Right cardiac atrium (tissue), 5 donors: ENCODE results near the gene TBCD. TPM values are rescaled to one million over a fixed set of nuclear protein-coding genes. Genes with fewer than 3 reads are reported as not detected.

ENCODE experiments used
- ATAC-seq, 2 donors: fragments of 200-7000 bp; cut with Tn5 transposase; one replicate each; pipeline versions ENCODE4 v1.8.0 to v1.9.1; 2020; ENCODE audit warnings: moderate library complexity in 2 of 2, mild to moderate bottlenecking in 1 of 2
- DNase-seq, 3 donors: peaks; one replicate each; pipeline ENCODE4 v3.0.0-alpha.2; 2020
- H3K27ac ChIP-seq: one replicate; pipeline ENCODE4 v1.5.1; 2013; ENCODE audit warnings: mild to moderate bottlenecking, low read length, control low read depth, moderate library complexity
- H3K27me3 ChIP-seq: one replicate; pipeline ENCODE4 v1.6.1; 2013; ENCODE audit not compliant: control insufficient read depth, insufficient read depth
- H3K4me1 ChIP-seq: one replicate; pipeline ENCODE4 v1.6.1; 2013; ENCODE audit warnings: low read length; ENCODE audit not compliant: control insufficient read depth, insufficient read depth
- H3K4me3 ChIP-seq: one replicate; pipeline ENCODE4 v1.5.1; 2013; ENCODE audit warnings: low read length, control low read depth
- H3K9me3 ChIP-seq: one replicate; pipeline ENCODE4 v1.6.1; 2013; ENCODE audit warnings: low read length; ENCODE audit not compliant: control insufficient read depth
- WGBS: extraction: QIAGEN DNeasy Blood & Tissue Kit; methylation state at CpG from one replicate; pipeline ENCODE4 v1.1.7; 2013; 5-methylcytosine and 5-hydroxymethylcytosine counted together
- intact Hi-C, 4 donors: fragments of 100-400 bp; cut with DNase I; formaldehyde crosslinking; loops; one replicate each; pipeline versions ENCODE4 v1.11.0 to v1.14.0; 2022 to 2023
- polyA plus RNA-seq: library from polyadenylated mRNA; stranded (reverse); fragments of 200-250 nt; gene quantifications from one replicate; pipeline ENCODE4 v1.2.3, GENCODE V29; 2013
- total RNA-seq, 4 donors: library from RNA; stranded (reverse); fragmentation: NEBNext Ultra II Directional; extraction: Animal tissue kit (Norgen Biotek cat#: 25700); gene quantifications; one replicate each; pipeline ENCODE4 v1.2.1, GENCODE V29; 2021
- donor health status: healthy with polysubstance abuse.
- donor health status: DM: no; HTN: yes; CAD: no.
- donor health status: DM: no; HTN: no; CAD: no.
- donor health status: DM: no; HTN: yes; CAD: no; lungs with severe emphysema.
- donor health status: DM: yes; HTN: yes; CAD: no.

The TBCD gene
- total and polyA plus RNA-seq, 5 donors, result 36.2 to 43.9 (median 41.2) TPM

DNA sequence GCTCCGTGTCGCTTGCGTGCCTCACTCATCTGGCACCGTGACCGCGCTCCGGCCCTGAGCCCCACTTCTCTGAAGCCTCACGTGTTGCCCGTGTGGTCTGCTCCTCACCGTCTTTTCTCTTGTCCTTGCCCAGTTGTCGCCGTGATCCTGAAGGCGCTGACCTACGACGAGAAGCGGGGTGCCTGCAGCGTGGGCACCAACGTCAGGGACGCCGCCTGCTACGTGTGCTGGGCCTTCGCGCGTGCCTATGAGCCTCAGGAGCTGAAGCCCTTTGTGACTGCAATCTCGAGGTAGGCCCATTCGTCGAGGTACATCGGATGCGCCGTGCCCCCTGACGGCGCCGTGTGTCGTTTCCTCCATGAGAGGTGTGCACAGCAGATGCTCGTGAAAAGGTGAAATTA lies 118.2 kb downstream of the TBCD start:
- no peaks in the 10 kb centered on the region for H3K4me1 ChIP-seq
- H3K4me3 ChIP-seq, result no peak overlapping the region
- WGBS, result 91% methylated on average over 35 of the region's 35 CpGs
- intact Hi-C loops, result no loop called here
- no peaks in the 10 kb centered on the region for H3K9me3 ChIP-seq
- no peak overlapping the region for H3K27ac ChIP-seq
- no peaks in the 10 kb centered on the region for H3K27me3 ChIP-seq
- DNase-seq (peak in 2 of 3 donors; percentile 16 to 55), ATAC-seq (no peak)

DNA sequence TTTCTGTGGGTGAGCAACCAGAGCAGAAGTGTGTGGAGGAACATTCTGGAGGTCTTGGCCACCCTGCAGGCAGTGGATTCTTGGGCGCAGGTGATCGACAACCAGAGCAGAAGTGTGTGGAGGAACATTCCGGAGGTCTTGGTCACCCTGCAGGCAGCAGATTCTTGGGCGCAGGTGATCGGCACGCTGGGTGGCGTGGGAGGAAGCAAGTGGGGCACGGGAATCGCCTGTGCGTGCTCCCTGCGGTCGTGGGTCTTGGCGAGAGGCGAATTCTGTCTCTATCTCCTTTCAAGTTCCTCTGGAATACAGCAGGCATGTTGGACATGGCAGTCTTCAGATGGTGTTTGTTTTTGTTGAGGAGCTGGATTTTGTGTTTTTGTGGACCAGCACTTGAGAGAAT lies 118.7 kb downstream of the TBCD start:
- Histone ChIP-seq H3K4me1 (no peaks in the 10 kb centered on the region), H3K4me3 (no peak overlapping the region), H3K9me3 (no peaks in the 10 kb centered on the region), H3K27ac (peak overlapping the region; percentile 0), H3K27me3 (no peaks in the 10 kb centered on the region)
- WGBS, result 93% methylated on average over 14 of the region's 14 CpGs
- DNase-seq (peak in 1 of 3 donors; percentile 20), ATAC-seq (no peak)
- intact Hi-C loops, result no loop called here

DNA sequence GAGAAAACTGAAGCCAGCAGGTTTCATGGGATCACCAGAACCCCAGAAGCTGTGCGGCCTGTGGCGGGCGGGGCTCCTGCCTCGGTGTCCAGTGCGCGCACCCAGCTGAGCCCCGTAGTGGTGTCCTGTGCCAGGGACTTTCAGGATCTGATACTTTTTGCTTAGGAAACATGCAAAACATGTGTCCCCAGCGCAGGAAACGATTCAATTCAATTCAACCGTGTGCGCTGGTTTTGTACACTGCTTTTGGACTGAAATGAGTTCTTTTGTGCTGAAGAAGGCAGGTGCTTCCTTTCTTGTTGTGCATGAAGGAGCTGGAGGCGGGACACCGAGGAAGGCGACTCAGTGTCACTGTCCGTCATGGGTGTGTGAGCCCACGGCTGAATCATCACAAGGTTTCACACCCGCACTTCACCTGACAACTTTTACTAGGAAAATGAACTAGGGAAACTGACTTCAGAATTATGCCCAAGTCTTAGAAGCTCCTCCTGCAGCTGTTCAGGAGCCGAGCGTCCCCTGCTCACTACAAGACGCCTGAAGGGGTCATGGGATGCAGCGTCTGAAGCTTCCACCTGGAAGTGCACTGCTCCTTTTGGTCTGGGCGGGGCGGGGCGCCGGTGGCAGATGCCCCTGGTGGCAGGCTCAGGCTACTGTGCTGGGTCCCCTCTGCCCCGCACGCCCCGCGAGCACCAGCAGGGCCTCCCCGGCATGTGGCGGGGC lies 119.4 kb downstream of the TBCD start:
- H3K4me1 ChIP-seq, result no peaks in the 10 kb centered on the region
- H3K4me3 ChIP-seq, result no peak overlapping the region
- peak in 2 of 3 donors; percentile 38 to 58 for DNase-seq
- H3K27me3 ChIP-seq, result no peaks in the 10 kb centered on the region
- 79% methylated on average over 31 of the region's 31 CpGs for WGBS
- intact Hi-C loops, result no loop called here
- peak overlapping the region; percentile 28 for H3K27ac ChIP-seq
- no peak for ATAC-seq
- no peaks in the 10 kb centered on the region for H3K9me3 ChIP-seq

DNA sequence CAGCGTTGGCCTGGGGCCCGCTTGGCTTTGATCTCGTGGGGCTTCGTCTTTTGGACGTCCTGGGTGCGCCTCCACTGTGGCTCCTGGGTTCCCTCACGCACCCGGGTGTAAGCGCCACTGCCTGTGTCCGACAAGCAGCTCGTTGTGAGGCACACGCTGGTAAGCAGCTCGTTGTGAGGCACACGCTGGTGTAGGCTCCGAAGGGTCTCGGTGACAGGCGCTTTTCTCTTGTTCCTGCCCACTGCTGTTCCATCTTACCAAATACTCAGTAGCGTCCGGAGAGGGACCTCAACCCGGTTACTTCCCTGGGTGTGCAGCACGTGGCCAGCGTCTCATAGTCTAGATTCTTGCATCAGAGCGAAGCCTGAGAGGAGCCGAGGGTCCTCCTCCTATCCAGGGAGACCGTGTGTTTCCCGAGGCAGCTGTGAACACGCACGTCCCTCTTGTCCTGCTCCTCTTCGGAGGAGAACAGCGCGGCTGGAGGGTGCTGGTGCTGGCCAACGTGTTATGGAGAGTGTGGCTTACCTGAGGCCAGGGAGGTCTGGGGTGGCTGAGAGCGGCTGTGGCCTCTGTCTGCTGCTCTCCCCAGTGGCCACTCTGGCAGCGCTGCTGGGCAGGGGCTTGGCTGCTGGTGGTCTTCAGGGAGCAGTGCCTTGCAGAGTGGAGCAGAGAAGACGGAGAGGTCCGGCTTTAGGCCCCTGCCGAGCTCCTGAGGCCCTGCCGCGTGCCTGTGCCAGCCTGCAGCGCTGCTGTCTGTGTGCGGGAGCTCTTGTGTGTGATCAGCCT lies 120.1 kb downstream of the TBCD start:
- intact Hi-C loops, result no loop called here
- H3K27me3 ChIP-seq, result no peaks in the 10 kb centered on the region
- no peaks in the 10 kb centered on the region for H3K9me3 ChIP-seq
- DNase-seq (peak in 2 of 3 donors; percentile 48 to 51), ATAC-seq (no peak)
- no peak overlapping the region for H3K4me3 ChIP-seq
- H3K4me1 ChIP-seq, result no peaks in the 10 kb centered on the region
- WGBS, result 77% methylated on average over 41 of the region's 41 CpGs
- no peak overlapping the region for H3K27ac ChIP-seq

DNA sequence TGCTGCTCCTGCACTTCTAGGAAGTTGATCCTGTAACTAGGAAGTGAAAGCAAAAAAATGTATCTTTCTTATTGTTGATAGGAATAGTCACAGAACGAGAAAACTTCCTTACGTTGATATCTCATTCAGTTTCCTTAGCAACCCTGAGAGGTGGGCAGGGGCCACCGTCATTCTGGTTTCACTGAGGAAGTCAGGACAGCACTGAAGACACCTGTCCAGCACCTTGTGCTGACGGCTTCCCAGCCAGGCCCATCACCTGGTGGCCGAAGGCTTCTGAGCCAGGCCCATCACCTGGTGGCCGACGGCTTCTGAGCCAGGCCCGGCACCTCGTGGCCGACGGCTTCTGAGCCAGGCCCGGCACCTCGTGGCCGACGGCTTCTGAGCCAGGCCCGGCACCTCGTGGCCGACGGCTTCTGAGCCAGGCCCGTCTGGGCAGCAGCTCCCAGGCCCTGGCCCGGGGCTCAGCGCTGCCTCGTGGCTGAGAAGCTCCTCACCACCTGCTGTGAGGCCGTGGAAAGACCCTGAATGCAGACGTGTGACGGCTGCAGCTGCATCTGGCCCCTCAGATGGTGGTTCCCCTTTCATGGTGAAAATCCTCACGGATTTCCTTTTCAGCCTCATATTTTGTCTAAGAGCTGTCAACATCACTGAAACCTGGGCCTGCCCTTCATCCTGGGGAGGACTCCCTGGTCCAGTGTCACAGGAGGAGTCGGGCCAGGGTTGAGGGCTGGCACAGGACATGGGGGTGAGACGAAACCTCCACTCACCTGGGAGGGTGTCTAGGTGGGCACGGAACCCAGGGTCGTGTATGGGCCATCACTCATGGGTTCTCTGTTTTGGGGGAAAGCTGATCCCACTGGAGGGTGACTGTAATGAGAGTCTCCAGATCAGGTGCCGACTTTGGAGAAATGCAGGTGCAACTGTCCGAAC lies 121.0 kb downstream of the TBCD start:
- no peaks in the 10 kb centered on the region for H3K27me3 ChIP-seq
- H3K4me3 ChIP-seq, result no peak overlapping the region
- no peak for ATAC-seq
- no peaks in the 10 kb centered on the region for H3K4me1 ChIP-seq
- no peak overlapping the region for H3K27ac ChIP-seq
- intact Hi-C loops, result no loop called here
- DNase-seq, result peak in 1 of 3 donors; percentile 39
- whole genome bisulfite sequencing, result 88% methylated on average over 33 of the region's 33 CpGs
- no peaks in the 10 kb centered on the region for H3K9me3 ChIP-seq

DNA sequence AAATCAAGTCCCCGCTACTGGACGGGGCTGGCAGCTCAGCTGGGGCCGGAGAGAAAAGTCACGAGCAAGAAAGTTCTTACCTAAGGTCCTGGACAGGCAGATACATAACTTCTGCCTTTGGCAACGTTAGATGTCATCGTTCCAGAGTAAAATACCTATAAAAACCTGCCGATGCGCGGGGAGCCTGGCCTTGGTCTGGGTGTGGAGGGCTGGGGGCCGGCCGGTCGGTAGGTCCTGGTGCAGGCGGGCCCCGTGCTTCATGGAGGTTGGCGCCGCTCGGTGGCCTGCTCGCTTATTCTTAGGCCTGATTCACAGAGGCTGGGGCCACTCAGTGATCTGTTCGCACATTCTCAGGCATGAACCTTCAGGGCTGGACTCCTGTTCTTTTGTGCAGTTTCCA lies 121.7 kb downstream of the TBCD start:
- H3K4me3 ChIP-seq, result no peak overlapping the region
- no peaks in the 10 kb centered on the region for H3K9me3 ChIP-seq
- 96% methylated on average over 19 of the region's 19 CpGs for WGBS
- no peaks in the 10 kb centered on the region for H3K27me3 ChIP-seq
- DNase-seq, result peak in 2 of 3 donors; percentile 31 to 46
- intact Hi-C loops, result no loop called here
- H3K4me1 ChIP-seq, result no peaks in the 10 kb centered on the region
- H3K27ac ChIP-seq, result no peak overlapping the region
- no peak for ATAC-seq

DNA sequence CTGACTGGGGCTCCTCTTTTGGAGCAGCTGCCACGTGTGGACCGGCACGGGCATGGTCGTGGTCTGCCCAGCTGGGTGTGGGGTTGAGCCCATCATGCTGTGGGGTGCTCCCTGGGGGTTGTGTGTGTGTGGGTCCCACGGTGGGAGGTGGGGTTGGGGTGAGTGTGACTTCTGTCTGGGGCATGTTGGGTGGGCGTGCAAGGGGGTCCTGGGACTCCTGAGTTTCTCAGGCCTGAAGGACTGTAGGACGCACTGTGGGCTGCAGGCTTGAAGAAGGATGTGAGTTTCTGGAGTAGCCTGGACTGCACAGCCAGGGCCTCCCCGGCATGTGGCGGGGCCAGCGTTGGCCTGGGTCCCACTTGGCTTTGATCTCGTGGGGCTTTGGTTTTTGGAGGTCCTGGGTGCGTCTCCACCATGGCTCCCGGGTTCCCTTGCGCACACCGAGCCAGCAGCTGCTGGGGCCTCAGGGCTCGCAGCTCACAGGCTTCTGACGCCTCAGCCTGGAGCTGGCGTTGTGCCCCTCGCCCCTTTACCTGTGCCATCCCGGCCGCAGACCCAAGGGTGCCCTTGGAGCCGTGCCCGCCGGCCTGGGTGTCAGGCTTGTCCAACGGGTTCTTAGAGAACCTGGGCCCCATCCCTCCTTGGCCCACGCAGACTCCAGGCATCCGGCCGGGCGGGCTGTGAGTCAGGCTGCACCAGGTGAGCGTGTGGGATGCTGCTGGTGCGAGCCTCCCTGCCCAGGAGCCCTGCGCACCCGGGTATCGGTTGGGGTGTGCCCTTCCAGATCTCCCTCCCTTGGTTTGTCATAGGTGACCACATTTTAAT lies 122.4 kb downstream of the TBCD start:
- Histone ChIP-seq H3K4me3 (no peak overlapping the region), H3K4me1 (no peaks in the 10 kb centered on the region), H3K9me3 (no peaks in the 10 kb centered on the region), H3K27me3 (no peaks in the 10 kb centered on the region), H3K27ac (no peak overlapping the region)
- intact Hi-C loops, result no loop called here
- peak in 2 of 3 donors; percentile 51 to 58 for DNase-seq
- no peak for ATAC-seq
- WGBS, result 90% methylated on average over 34 of the region's 34 CpGs

DNA sequence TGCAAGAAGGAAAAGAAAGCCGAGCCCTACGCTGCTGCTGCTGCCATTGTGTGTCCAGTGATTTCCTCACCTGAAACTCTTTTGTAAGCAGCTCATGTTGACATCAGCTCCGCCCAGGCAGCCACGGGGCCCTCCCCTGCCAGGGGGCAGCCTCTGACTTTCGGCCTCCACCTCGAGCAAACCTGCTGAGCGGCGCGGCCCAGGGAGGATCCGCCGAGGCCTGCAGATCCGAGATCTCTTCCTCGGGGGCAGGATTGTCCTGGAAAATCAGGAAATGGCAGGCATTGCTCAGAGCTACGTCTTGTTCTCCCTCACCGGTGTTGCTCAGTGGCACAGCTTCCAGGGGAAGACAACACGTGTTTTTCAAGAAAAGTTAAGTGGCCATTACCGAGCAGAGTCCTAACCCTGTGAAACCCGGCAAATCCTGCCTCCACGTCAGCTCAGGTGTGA lies 123.6 kb downstream of the TBCD start:
- Histone ChIP-seq H3K4me3 (no peak overlapping the region), H3K9me3 (no peaks in the 10 kb centered on the region), H3K27ac (no peak overlapping the region), H3K27me3 (no peaks in the 10 kb centered on the region), H3K4me1 (no peaks in the 10 kb centered on the region)
- DNase-seq, result peak in 1 of 3 donors; percentile 11
- 83% methylated on average over 19 of the region's 19 CpGs for WGBS
- no peak for ATAC-seq
- intact Hi-C loops, result no loop called here

DNA sequence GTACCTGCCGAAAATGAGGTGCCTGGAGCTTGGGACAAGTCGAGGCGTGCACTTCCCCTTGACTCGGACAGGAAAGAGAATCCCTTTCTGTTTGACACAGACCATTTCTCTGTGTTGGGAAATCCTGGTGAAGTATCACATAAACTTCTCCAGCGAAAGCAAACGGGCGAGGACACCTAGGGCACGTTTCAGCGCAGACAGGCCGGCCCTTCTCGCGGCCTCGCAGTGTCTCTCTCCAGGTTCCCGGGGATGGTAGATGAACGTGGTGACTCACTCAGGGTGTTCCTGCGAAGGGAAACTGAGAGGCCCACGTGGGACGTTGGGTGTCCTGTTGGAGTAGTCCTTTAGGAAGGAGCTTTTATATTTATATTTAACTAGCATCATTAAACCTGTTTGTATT lies 124.3 kb downstream of the TBCD start:
- Histone ChIP-seq H3K4me3 (no peak overlapping the region), H3K27me3 (no peaks in the 10 kb centered on the region), H3K4me1 (no peaks in the 10 kb centered on the region), H3K9me3 (no peaks in the 10 kb centered on the region), H3K27ac (no peak overlapping the region)
- peak in 1 of 3 donors; percentile 34 for DNase-seq
- 68% methylated on average over 18 of the region's 18 CpGs for WGBS
- ATAC-seq, result peak in 1 of 2 donors; percentile 22
- intact Hi-C loops, result no loop called here
